GM19397 (cell line): Measurements from ENCODE around the gene EPHA2.
"Not testable (repeated sequence)": the region's sequence is repeated elsewhere in the genome, so short reads cannot be mapped to it uniquely, and the experiment has no call there.

Source experiments
- ATAC-seq: cut with Tn5 transposase; IDR thresholded peaks from one replicate; pipeline ENCODE4 v1.9.1; 2021; ENCODE audit warnings: mild to moderate bottlenecking, moderate library complexity; ENCODE audit not compliant: unreplicated experiment

The EPHA2 gene

GRCh38 chr1:16122916-16123315, 33.0 kb downstream of the EPHA2 start:
- ATAC-seq: no peak

GRCh38 chr1:16122350-16122881, 33.5 kb downstream of the EPHA2 start:
- no peak for ATAC-seq

GRCh38 chr1:16120940-16121410, 34.9 kb downstream of the EPHA2 start:
- ATAC-seq: no peak

GRCh38 chr1:16120407-16120806, 35.5 kb downstream of the EPHA2 start:
- ATAC-seq: no peak

- no peak for ATAC-seq
Measured at GRCh38 chr1:16119926-16120325, 35.9 kb downstream of the EPHA2 start.

- ATAC-seq: no peak
Measured at GRCh38 chr1:16119504-16119903, 36.4 kb downstream of the EPHA2 start.

- no peak for ATAC-seq
Measured at GRCh38 chr1:16118706-16119105, 37.2 kb downstream of the EPHA2 start.

GRCh38 chr1:16117936-16118335, 37.9 kb downstream of the EPHA2 start:
- no peak for ATAC-seq

GRCh38 chr1:16117369-16117768, 38.5 kb downstream of the EPHA2 start:
- ATAC-seq: no peak

GRCh38 chr1:16116625-16117024, 39.2 kb downstream of the EPHA2 start:
- no peak for ATAC-seq

- ATAC-seq: no peak
Measured at GRCh38 chr1:16116002-16116401, 39.9 kb downstream of the EPHA2 start.

GRCh38 chr1:16115468-16115983, 40.3 kb downstream of the EPHA2 start:
- no peak for ATAC-seq

GRCh38 chr1:16114527-16115467, 41.1 kb downstream of the EPHA2 start:
- no peak for ATAC-seq

- no peak for ATAC-seq
Measured at GRCh38 chr1:16112596-16113555, 43.0 kb downstream of the EPHA2 start.

GRCh38 chr1:16111771-16112595, 43.9 kb downstream of the EPHA2 start:
- ATAC-seq: no peak

- ATAC-seq: no peak
Measured at GRCh38 chr1:16110884-16111283, 45.0 kb downstream of the EPHA2 start.

GRCh38 chr1:16110456-16110855, 45.4 kb downstream of the EPHA2 start:
- ATAC-seq: no peak

- no peak for ATAC-seq
Measured at GRCh38 chr1:16109571-16109970, 46.3 kb downstream of the EPHA2 start.

- not testable (repeated sequence) for ATAC-seq
Measured at GRCh38 chr1:16107039-16107438, 48.8 kb downstream of the EPHA2 start.

GRCh38 chr1:16101623-16102022, 54.2 kb downstream of the EPHA2 start:
- no peak for ATAC-seq
